ENCODE measurements around the gene ABHD16B. TPM values are rescaled to one million over a fixed set of nuclear protein-coding genes. Genes with fewer than 3 reads are reported as not detected.
A peak's percentile ranks its signal among the peaks of the same experiment; 100 is the strongest.
"Not testable (repeated sequence)": the region's sequence is repeated elsewhere in the genome, so short reads cannot be mapped to it uniquely, and the experiment has no call there.

The ABHD16B gene
- total RNA-seq, 1 donor = not detected

GRCh38 chr20:63848003-63848911, 13.0 kb upstream of the ABHD16B start:
- H3K27me3 ChIP-seq (ENCODE audit: insufficient read depth, low read length) = peaks cover 17% of the 10 kb centered on the region
- H2AFZ ChIP-seq (ENCODE audit: low read length) = no peak overlapping the region
- no peak for TF ChIP-seq CTCF (IDR thresholded peaks at IDR 0.05; ENCODE audit: extremely low read depth, low read depth, low read length)
- peak; percentile 84 for DNase-seq (ENCODE audit: insufficient read length, low spot score, missing footprints)
- no peaks in the 10 kb centered on the region for H3K9me3 ChIP-seq (ENCODE audit: low read depth, low read length)
- H3K36me3 ChIP-seq (ENCODE audit: insufficient read depth, low read length) = no peaks in the 10 kb centered on the region
- H3K27ac ChIP-seq (ENCODE audit: low read depth, low read length) = no peak overlapping the region
- H3K4me1 ChIP-seq (ENCODE audit: insufficient read depth, low read length) = peaks cover 3% of the 10 kb centered on the region
- H3K79me2 ChIP-seq (ENCODE audit: insufficient read depth, low read length) = no peaks in the 10 kb centered on the region
- no peaks in the 10 kb centered on the region for H4K20me1 ChIP-seq (ENCODE audit: insufficient read depth, low read length)
- H3K4me3 ChIP-seq (ENCODE audit: insufficient read depth, low read length) = no peak overlapping the region
- no peak overlapping the region for H3K4me2 ChIP-seq (ENCODE audit: insufficient read depth, low read length)

- no peak overlapping the region for H3K4me3 ChIP-seq (ENCODE audit: insufficient read depth, low read length)
- H3K36me3 ChIP-seq (ENCODE audit: insufficient read depth, low read length) = no peaks in the 10 kb centered on the region
- TF ChIP-seq CTCF (IDR thresholded peaks at IDR 0.05; ENCODE audit: extremely low read depth, low read depth, low read length) = no peak
- no peak overlapping the region for H2AFZ ChIP-seq (ENCODE audit: low read length)
- H3K79me2 ChIP-seq (ENCODE audit: insufficient read depth, low read length) = no peaks in the 10 kb centered on the region
- H3K27ac ChIP-seq (ENCODE audit: low read depth, low read length) = no peak overlapping the region
- peaks cover 7% of the 10 kb centered on the region for H3K4me1 ChIP-seq (ENCODE audit: insufficient read depth, low read length)
- H4K20me1 ChIP-seq (ENCODE audit: insufficient read depth, low read length) = no peaks in the 10 kb centered on the region
- no peak overlapping the region for H3K4me2 ChIP-seq (ENCODE audit: insufficient read depth, low read length)
- H3K27me3 ChIP-seq (ENCODE audit: insufficient read depth, low read length) = peaks cover 25% of the 10 kb centered on the region
- DNase-seq (ENCODE audit: insufficient read length, low spot score, missing footprints) = peak; percentile 83
- H3K9me3 ChIP-seq (ENCODE audit: low read depth, low read length) = no peaks in the 10 kb centered on the region
These were observed 10.4 kb upstream of the ABHD16B start for GRCh38 chr20:63850689-63851547.

- not testable (repeated sequence) for H3K9me3 ChIP-seq (ENCODE audit: low read depth, low read length); H3K4me1 ChIP-seq (ENCODE audit: insufficient read depth, low read length); H3K27ac ChIP-seq (ENCODE audit: low read depth, low read length); H2AFZ ChIP-seq (ENCODE audit: low read length); H3K36me3 ChIP-seq (ENCODE audit: insufficient read depth, low read length); H3K4me2 ChIP-seq (ENCODE audit: insufficient read depth, low read length); H3K79me2 ChIP-seq (ENCODE audit: insufficient read depth, low read length); H4K20me1 ChIP-seq (ENCODE audit: insufficient read depth, low read length); DNase-seq (ENCODE audit: insufficient read length, low spot score, missing footprints); H3K4me3 ChIP-seq (ENCODE audit: insufficient read depth, low read length)
- peaks cover 26% of the 10 kb centered on the region for H3K27me3 ChIP-seq (ENCODE audit: insufficient read depth, low read length)
These were observed 9.8 kb upstream of the ABHD16B start for GRCh38 chr20:63851548-63851943.

GRCh38 chr20:63853733-63854068, 7.6 kb upstream of the ABHD16B start:
- not testable (repeated sequence) for H3K27ac ChIP-seq (ENCODE audit: low read depth, low read length); H3K79me2 ChIP-seq (ENCODE audit: insufficient read depth, low read length); H3K36me3 ChIP-seq (ENCODE audit: insufficient read depth, low read length); H2AFZ ChIP-seq (ENCODE audit: low read length); DNase-seq (ENCODE audit: insufficient read length, low spot score, missing footprints); H3K4me3 ChIP-seq (ENCODE audit: insufficient read depth, low read length); H3K4me2 ChIP-seq (ENCODE audit: insufficient read depth, low read length); H4K20me1 ChIP-seq (ENCODE audit: insufficient read depth, low read length); H3K9me3 ChIP-seq (ENCODE audit: low read depth, low read length)
- peaks cover 12% of the 10 kb centered on the region for H3K4me1 ChIP-seq (ENCODE audit: insufficient read depth, low read length)
- H3K27me3 ChIP-seq (ENCODE audit: insufficient read depth, low read length) = peaks cover 19% of the 10 kb centered on the region
